GM12878 (cell line): Measurements from ENCODE around the gene FTCDNL1. TPM values are rescaled to one million over a fixed set of nuclear protein-coding genes. Genes with fewer than 3 reads are reported as not detected.

ENCODE experiments used
- ATAC-seq: fragments of 200-7000 bp; cut with Tn5 transposase; 3 replicates; pipeline ENCODE4 v1.9.1; 2020; ENCODE audit warnings: mild to moderate bottlenecking, moderate library complexity
- BruUV-seq: library from RNA; stranded (reverse); fragments of 400-500 nt; replicated peaks from 2 replicates; lab custom pipeline; 2021; lab: Mats Ljungman, UMichigan
- CTCF ChIA-PET: fragments of 300-600 bp; sonication (Branson Sonifier 250); formaldehyde crosslinking; extraction: SDS; loops from one replicate; lab custom pipeline; 2021; ENCODE audit warnings: inconsistent platforms; lab: Yijun Ruan, JAX
- POLR2A ChIA-PET: fragments of 350-600 bp; formaldehyde crosslinking; extraction: SDS; loops from one replicate; lab custom pipeline; 2021; ENCODE audit warnings: inconsistent platforms; lab: Charles Lee
- RAD21 ChIA-PET: fragments of 300-600 bp; sonication (Branson Sonifier 250); formaldehyde crosslinking; loops from one replicate; lab custom pipeline; 2023; ENCODE audit warnings: antibody characterized with exemption; ENCODE audit not compliant: unreplicated experiment; lab: Charles Lee
- SMC1A ChIA-PET: fragments of 300-600 bp; sonication (Branson Sonifier 250); formaldehyde crosslinking; loops from one replicate; lab custom pipeline; 2023; ENCODE audit not compliant: unreplicated experiment, uncharacterized antibody; lab: Charles Lee
- DNase-seq: peaks from one replicate; pipeline ENCODE4 v3.0.0-alpha.2; 2011; ENCODE audit warnings: low read depth, low spot score
- FAIRE-seq: peaks from 3 replicates; lab custom pipeline; 2011; peaks lifted over from hg19 to GRCh38; lab: Jason Lieb, UNC
- H2AFZ ChIP-seq: 2 replicates; pipeline ENCODE4 v1.6.0; 2011; ENCODE audit warnings: low read depth, low read length, control low read depth; ENCODE audit not compliant: control insufficient read depth
- H3K27ac ChIP-seq: 2 replicates; pipeline ENCODE4 v1.5.1; 2011; ENCODE audit warnings: control low read depth; ENCODE audit not compliant: control insufficient read depth, insufficient read depth
- H3K27me3 ChIP-seq, 2 experiments: replicated peaks in 1 of 2; 2 replicates each; pipeline versions ENCODE4 v1.6.0 to v1.6.1; 2011; ENCODE audit warnings: low read length in 1 of 2; ENCODE audit not compliant: control insufficient read depth in 2 of 2, insufficient read depth in 2 of 2
- H3K36me3 ChIP-seq, 2 experiments: 2 replicates each; pipeline ENCODE4 v1.5.1; 2011; ENCODE audit warnings: low read length in 1 of 2; ENCODE audit not compliant: control insufficient read depth in 2 of 2, insufficient read depth in 2 of 2
- H3K4me1 ChIP-seq: 2 replicates; pipeline ENCODE4 v1.6.1; 2011; ENCODE audit warnings: mild to moderate bottlenecking, low read length, moderate library complexity, mixed read lengths; ENCODE audit not compliant: control insufficient read depth, insufficient read depth
- H3K4me2 ChIP-seq: 2 replicates; pipeline ENCODE4 v1.6.0; 2011; ENCODE audit warnings: control low read depth; ENCODE audit not compliant: control insufficient read depth, insufficient read depth
- H3K4me3 ChIP-seq: fragments of 200-600 bp; sonication (generic); 2 replicates; pipeline ENCODE4 v1.5.1; 2016
- H3K79me2 ChIP-seq: 2 replicates; pipeline ENCODE4 v1.6.0; 2011; ENCODE audit warnings: low read length; ENCODE audit not compliant: control insufficient read depth, insufficient read depth
- H3K9ac ChIP-seq: 2 replicates; pipeline ENCODE4 v1.8.0; 2011; ENCODE audit warnings: low read length, control low read depth, mixed read lengths; ENCODE audit not compliant: control insufficient read depth, insufficient read depth
- H3K9me3 ChIP-seq: replicated peaks from 3 replicates; pipeline ENCODE4 v1.5.1; 2011; ENCODE audit warnings: mild to moderate bottlenecking, low read length; ENCODE audit not compliant: control insufficient read depth, insufficient read depth
- H4K20me1 ChIP-seq: 2 replicates; pipeline ENCODE4 v1.6.0; 2011; ENCODE audit not compliant: control insufficient read depth, insufficient read depth
- ATF3 ChIP-seq: IDR thresholded peaks from 2 replicates; pipeline ENCODE4 v1.6.1; 2011; ENCODE audit warnings: low read depth, mild to moderate bottlenecking, low read length, moderate library complexity, borderline replicate concordance; ENCODE audit errors: extremely low read depth
- CBX3 ChIP-seq: fragments of 200-600 bp; sonication (generic); IDR thresholded peaks from 2 replicates; pipeline ENCODE4 v1.6.1; 2016; ENCODE audit warnings: low read depth, borderline replicate concordance
- CBX5 ChIP-seq: sonication (generic); IDR thresholded peaks from 2 replicates; pipeline ENCODE4 v1.6.1; 2016; ENCODE audit warnings: low read depth, moderate library complexity, mild to moderate bottlenecking, inconsistent platforms
- FOXK2 ChIP-seq: fragments of 450-650 bp; IDR thresholded peaks from 2 replicates; pipeline ENCODE4 v1.6.1; 2017; ENCODE audit warnings: mild to moderate bottlenecking, moderate library complexity
- LARP7 ChIP-seq: fragments of 450-650 bp; IDR thresholded peaks from 2 replicates; pipeline ENCODE4 v1.6.1; 2017; ENCODE audit warnings: mild to moderate bottlenecking
- PAX5 ChIP-seq: IDR thresholded peaks from 2 replicates; pipeline ENCODE4 v1.6.1; 2011; ENCODE audit warnings: low read depth, low read length, borderline replicate concordance
- POLR2AphosphoS2 ChIP-seq: IDR thresholded peaks from 2 replicates; pipeline ENCODE4 v1.6.1; 2011; ENCODE audit warnings: low read depth, mild to moderate bottlenecking, low read length, improper control_type of control experiment, moderate library complexity
- RUNX3 ChIP-seq: IDR thresholded peaks from 2 replicates; pipeline ENCODE4 v1.6.1; 2012; ENCODE audit warnings: low read length, inconsistent platforms
- SKIL ChIP-seq: fragments of 450-650 bp; IDR thresholded peaks from 2 replicates; pipeline ENCODE4 v1.6.1; 2017; ENCODE audit warnings: mild to moderate bottlenecking, low read depth, inconsistent platforms; ENCODE audit not compliant: poor library complexity, severe bottlenecking
- WRNIP1 ChIP-seq: IDR thresholded peaks from 2 replicates; pipeline ENCODE4 v1.6.1; 2011; ENCODE audit warnings: low read depth, low read length, improper control_type of control experiment, borderline replicate concordance
- ZBTB11 ChIP-seq: fragments of 450-650 bp; formaldehyde crosslinking; IDR thresholded peaks from 2 replicates; pipeline ENCODE4 v1.5.0; 2022; ENCODE audit warnings: mild to moderate bottlenecking, missing genetic modification characterization
- ZNF622 ChIP-seq: fragments of 450-650 bp; IDR thresholded peaks from 2 replicates; pipeline ENCODE4 v1.6.1; 2017; ENCODE audit warnings: mild to moderate bottlenecking, inconsistent platforms
- WGBS: methylation state at CpG from one replicate; pipeline ENCODE4 v1.1.6; 2016; ENCODE audit warnings: low lambda C conversion rate; ENCODE audit not compliant: insufficient replicate concordance, insufficient coverage; ENCODE audit errors: missing lambda C conversion rate; 5-methylcytosine and 5-hydroxymethylcytosine counted together
- in situ Hi-C: fragments of 300-500 bp; cut with MboI; formaldehyde crosslinking; loops from 9 replicates; pipeline ENCODE4 v1.14.3; 2018; ENCODE audit warnings: mixed read lengths
- intact Hi-C: fragments of 100-400 bp; cut with micrococcal nuclease; formaldehyde crosslinking; loops from one replicate; pipeline ENCODE4 v1.14.2; 2022; ENCODE audit not compliant: unreplicated experiment
- polyA plus RNA-seq, 11 experiments: library from polyadenylated mRNA; depleted of rRNA in 4 of 11; unstranded in 6 of 11; stranded (reverse) in 5 of 11; fragments of >200 nt; fragmentation: Nextera tagmentation in 4 of 11; fragmentation: Illumina TruSeq in 1 of 11; extraction: Ambion mirVana in 4 of 11; extraction: Trizol in 1 of 11; gene quantifications; 1 replicate in 1 of 11; 2 replicates in 10 of 11; pipeline versions ENCODE4 v1.2.1 to v1.2.3, GENCODE V29; 2011 to 2016; ENCODE audit warnings: inconsistent platforms in 2 of 11, missing spikeins in 2 of 11, low read depth in 1 of 11
- total RNA-seq, 4 experiments: library from RNA; depleted of rRNA in 3 of 4; stranded (reverse); fragments of >200 nt in 3 of 4; fragmentation: Illumina TruSeq in 1 of 4; extraction: Trizol in 1 of 4; gene quantifications; 2 replicates each; pipeline versions ENCODE4 v1.2.1 to v1.2.3, GENCODE V29; 2013 to 2021
- TF ChIP-seq, protein P1 (sequence below): fragments of 450-650 bp; IDR thresholded peaks from 2 replicates; pipeline ENCODE4 v1.6.1; 2017; ENCODE audit warnings: mild to moderate bottlenecking, moderate library complexity
- TF ChIP-seq, protein P2 (sequence below): IDR thresholded peaks from 2 replicates; pipeline ENCODE4 v1.6.1; 2011; ENCODE audit warnings: low read depth, low read length, improper control_type of control experiment, borderline replicate concordance

FTCDNL1 gene
- total and polyA plus RNA-seq, 10 of the 15 experiments (the other 5 are each of a cell fraction or from before 2014, with no cell fraction given): 0.15 to 3.9 (median 2.0) TPM

DNA sequence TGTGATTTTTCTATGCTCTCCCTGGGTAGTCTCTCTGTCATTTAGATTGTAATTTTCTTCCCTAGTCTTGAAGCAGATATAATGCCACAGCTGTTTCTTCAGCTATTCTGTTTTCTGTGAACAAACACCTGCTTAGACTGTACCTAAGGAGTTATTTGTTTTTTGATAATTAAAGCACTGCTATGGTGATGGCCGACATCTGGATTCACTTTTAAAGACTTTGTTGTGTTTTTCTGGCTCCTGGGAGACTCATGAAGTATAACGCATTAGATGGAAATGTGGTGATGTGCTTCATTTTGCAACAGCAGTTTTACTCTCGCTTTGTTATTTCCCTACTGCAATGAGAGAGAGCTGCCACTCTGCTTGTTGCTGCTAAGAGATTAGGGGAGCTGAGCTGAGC is 44.4 kb upstream of the FTCDNL1 start:
- H3K4me2 ChIP-seq: no peak overlapping the region
- no peak overlapping the region for H3K27ac ChIP-seq
- in situ Hi-C loops (no loop called here), intact Hi-C loops (no loop called here)
- H3K4me1 ChIP-seq: no peaks in the 10 kb centered on the region
- BruUV-seq: no TSS peak
- H3K9ac ChIP-seq: no peak overlapping the region
- no peaks in the 10 kb centered on the region for H3K9me3 ChIP-seq
- RAD21 ChIA-PET: no interaction called here
- no peak overlapping the region for H2AFZ ChIP-seq
- H3K27me3 ChIP-seq: no peaks in the 10 kb centered on the region
- CTCF ChIA-PET: no interaction called here
- H4K20me1 ChIP-seq: no peaks in the 10 kb centered on the region
- DNase-seq (no peak), ATAC-seq (no peak), FAIRE-seq (no peak)
- WGBS: 68% methylated on average over 3 of the region's 3 CpGs
- H3K36me3 ChIP-seq: no peaks in the 10 kb centered on the region
- no peak overlapping the region for H3K4me3 ChIP-seq
- SMC1A ChIA-PET: no interaction called here
- POLR2A ChIA-PET: no interaction called here
- no peaks in the 10 kb centered on the region for H3K79me2 ChIP-seq
- TF ChIP-seq POLR2AphosphoS2: no peak
- TF ChIP-seq ATF3: no peak
- TF ChIP-seq, protein P1, sequence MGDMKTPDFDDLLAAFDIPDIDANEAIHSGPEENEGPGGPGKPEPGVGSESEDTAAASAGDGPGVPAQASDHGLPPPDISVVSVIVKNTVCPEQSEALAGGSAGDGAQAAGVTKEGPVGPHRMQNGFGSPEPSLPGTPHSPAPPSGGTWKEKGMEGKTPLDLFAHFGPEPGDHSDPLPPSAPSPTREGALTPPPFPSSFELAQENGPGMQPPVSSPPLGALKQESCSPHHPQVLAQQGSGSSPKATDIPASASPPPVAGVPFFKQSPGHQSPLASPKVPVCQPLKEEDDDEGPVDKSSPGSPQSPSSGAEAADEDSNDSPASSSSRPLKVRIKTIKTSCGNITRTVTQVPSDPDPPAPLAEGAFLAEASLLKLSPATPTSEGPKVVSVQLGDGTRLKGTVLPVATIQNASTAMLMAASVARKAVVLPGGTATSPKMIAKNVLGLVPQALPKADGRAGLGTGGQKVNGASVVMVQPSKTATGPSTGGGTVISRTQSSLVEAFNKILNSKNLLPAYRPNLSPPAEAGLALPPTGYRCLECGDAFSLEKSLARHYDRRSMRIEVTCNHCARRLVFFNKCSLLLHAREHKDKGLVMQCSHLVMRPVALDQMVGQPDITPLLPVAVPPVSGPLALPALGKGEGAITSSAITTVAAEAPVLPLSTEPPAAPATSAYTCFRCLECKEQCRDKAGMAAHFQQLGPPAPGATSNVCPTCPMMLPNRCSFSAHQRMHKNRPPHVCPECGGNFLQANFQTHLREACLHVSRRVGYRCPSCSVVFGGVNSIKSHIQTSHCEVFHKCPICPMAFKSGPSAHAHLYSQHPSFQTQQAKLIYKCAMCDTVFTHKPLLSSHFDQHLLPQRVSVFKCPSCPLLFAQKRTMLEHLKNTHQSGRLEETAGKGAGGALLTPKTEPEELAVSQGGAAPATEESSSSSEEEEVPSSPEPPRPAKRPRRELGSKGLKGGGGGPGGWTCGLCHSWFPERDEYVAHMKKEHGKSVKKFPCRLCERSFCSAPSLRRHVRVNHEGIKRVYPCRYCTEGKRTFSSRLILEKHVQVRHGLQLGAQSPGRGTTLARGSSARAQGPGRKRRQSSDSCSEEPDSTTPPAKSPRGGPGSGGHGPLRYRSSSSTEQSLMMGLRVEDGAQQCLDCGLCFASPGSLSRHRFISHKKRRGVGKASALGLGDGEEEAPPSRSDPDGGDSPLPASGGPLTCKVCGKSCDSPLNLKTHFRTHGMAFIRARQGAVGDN: no peak
- no peak for TF ChIP-seq CBX3
- TF ChIP-seq ZBTB11: no peak
- no peak for TF ChIP-seq WRNIP1
- no peak for TF ChIP-seq PAX5
- no peak for TF ChIP-seq FOXK2
- TF ChIP-seq, protein P2, sequence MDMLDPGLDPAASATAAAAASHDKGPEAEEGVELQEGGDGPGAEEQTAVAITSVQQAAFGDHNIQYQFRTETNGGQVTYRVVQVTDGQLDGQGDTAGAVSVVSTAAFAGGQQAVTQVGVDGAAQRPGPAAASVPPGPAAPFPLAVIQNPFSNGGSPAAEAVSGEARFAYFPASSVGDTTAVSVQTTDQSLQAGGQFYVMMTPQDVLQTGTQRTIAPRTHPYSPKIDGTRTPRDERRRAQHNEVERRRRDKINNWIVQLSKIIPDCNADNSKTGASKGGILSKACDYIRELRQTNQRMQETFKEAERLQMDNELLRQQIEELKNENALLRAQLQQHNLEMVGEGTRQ: no peak
- TF ChIP-seq SKIL: no peak
- no peak for TF ChIP-seq ZNF622
- TF ChIP-seq LARP7: no peak
- no peak for TF ChIP-seq RUNX3
- TF ChIP-seq CBX5: no peak
